ENCODE results near the gene OPALIN.

DNA sequence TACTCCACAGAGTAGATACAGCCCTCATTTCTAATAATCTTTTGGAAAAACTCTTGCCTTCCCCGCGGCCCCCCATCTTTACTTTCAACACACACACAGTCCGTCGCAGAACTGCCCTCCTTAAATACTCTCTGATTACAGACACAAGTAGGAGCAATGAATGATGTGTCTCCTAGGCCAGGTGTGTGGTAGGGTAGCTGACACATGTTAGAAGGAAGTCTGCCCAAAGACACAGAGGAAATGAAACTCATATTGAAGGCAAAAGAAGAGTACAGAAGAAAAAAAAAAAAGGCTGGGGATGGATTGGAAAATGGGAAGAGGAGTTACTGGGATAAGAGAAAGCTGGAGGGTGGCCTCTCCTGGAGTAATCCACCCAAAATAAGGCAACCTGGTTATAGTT lies 14.6 kb downstream of the OPALIN start:
- TF ChIP-seq EZH2 (IDR thresholded peaks at IDR 0.05), result no peak
- TF ChIP-seq POLR2AphosphoS5 (IDR thresholded peaks at IDR 0.05; ENCODE audit: borderline replicate concordance, low read depth, low read length), result no peak
- no peak for TF ChIP-seq FOXP2 (optimal IDR thresholded peaks at IDR 0.05; ENCODE audit: control extremely low read depth, extremely low read length, insufficient read depth)

Measured in SK-N-MC (cell line).